ENCODE measurements around the gene MCOLN1.

DNA sequence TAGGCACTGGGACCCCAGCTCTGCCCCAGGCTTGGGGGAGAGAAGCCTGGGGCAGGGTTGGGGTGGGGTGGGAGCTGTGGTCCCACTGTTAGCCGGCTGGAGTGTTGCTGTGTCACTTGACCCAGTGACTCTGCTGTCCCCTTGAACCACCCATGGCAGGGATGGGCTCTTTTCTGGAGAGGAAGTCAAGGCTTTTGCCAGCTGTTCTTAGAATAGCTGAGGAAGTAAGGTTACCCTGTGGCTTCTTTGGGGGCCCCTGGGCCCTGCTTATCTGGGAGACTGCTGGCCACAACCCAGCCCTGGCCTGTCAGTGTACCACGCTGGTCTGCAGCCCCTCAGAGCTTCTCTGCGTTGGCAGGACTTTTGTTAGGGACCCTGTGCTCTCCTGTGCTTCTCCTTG is 22.2 kb downstream of the MCOLN1 start:
- TF ChIP-seq GATA2 (CRISPR knock-in tag; IDR thresholded peaks at IDR 0.05): no peak
- TF ChIP-seq, protein P1, sequence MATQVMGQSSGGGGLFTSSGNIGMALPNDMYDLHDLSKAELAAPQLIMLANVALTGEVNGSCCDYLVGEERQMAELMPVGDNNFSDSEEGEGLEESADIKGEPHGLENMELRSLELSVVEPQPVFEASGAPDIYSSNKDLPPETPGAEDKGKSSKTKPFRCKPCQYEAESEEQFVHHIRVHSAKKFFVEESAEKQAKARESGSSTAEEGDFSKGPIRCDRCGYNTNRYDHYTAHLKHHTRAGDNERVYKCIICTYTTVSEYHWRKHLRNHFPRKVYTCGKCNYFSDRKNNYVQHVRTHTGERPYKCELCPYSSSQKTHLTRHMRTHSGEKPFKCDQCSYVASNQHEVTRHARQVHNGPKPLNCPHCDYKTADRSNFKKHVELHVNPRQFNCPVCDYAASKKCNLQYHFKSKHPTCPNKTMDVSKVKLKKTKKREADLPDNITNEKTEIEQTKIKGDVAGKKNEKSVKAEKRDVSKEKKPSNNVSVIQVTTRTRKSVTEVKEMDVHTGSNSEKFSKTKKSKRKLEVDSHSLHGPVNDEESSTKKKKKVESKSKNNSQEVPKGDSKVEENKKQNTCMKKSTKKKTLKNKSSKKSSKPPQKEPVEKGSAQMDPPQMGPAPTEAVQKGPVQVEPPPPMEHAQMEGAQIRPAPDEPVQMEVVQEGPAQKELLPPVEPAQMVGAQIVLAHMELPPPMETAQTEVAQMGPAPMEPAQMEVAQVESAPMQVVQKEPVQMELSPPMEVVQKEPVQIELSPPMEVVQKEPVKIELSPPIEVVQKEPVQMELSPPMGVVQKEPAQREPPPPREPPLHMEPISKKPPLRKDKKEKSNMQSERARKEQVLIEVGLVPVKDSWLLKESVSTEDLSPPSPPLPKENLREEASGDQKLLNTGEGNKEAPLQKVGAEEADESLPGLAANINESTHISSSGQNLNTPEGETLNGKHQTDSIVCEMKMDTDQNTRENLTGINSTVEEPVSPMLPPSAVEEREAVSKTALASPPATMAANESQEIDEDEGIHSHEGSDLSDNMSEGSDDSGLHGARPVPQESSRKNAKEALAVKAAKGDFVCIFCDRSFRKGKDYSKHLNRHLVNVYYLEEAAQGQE (IDR thresholded peaks at IDR 0.05; ENCODE audit: low read depth, low read length): no peak
- TF ChIP-seq RAD21 (IDR thresholded peaks at IDR 0.05; ENCODE audit: low read length): no peak
- no peak for TF ChIP-seq EZH2phosphoT487 (IDR thresholded peaks at IDR 0.05; ENCODE audit: borderline replicate concordance, low read depth)
- TF ChIP-seq TAF1 (IDR thresholded peaks at IDR 0.05; ENCODE audit: borderline replicate concordance, low read depth, low read length): no peak
- no peak for TF ChIP-seq JUND (IDR thresholded peaks at IDR 0.05)

Data from SK-N-SH (cell line).